Ishikawa (cell line): Measurements from ENCODE around the gene ACER2.

Experiments
- CEBPB ChIP-seq: IDR thresholded peaks from 2 replicates; pipeline ENCODE4 v1.6.1; 2012
- CREB1 ChIP-seq: IDR thresholded peaks from 2 replicates; pipeline ENCODE4 v1.6.1; 2012; ENCODE audit warnings: low read depth
- EGR1 ChIP-seq: IDR thresholded peaks from 2 replicates; pipeline ENCODE4 v1.6.1; 2012
- EP300 ChIP-seq: IDR thresholded peaks from 2 replicates; pipeline ENCODE4 v1.6.1; 2012; ENCODE audit warnings: borderline replicate concordance
- FOXM1 ChIP-seq: IDR thresholded peaks from 2 replicates; pipeline ENCODE4 v1.6.1; 2012; ENCODE audit warnings: low read depth, borderline replicate concordance
- MAX ChIP-seq: IDR thresholded peaks from 2 replicates; pipeline ENCODE4 v1.6.1; 2012
- NFIC ChIP-seq: IDR thresholded peaks from 2 replicates; pipeline ENCODE4 v1.6.1; 2012
- RAD21 ChIP-seq: IDR thresholded peaks from 2 replicates; pipeline ENCODE4 v1.6.1; 2012; ENCODE audit warnings: low read depth
- REST ChIP-seq: IDR thresholded peaks from 2 replicates; pipeline ENCODE4 v1.6.1; 2012; ENCODE audit warnings: low read depth, mild to moderate bottlenecking
- TAF1 ChIP-seq: IDR thresholded peaks from 2 replicates; pipeline ENCODE4 v1.6.1; 2012; ENCODE audit warnings: low read depth, mild to moderate bottlenecking
- TCF12 ChIP-seq: IDR thresholded peaks from 2 replicates; pipeline ENCODE4 v1.6.1; 2012; ENCODE audit warnings: low read depth
- TEAD4 ChIP-seq: IDR thresholded peaks from 2 replicates; pipeline ENCODE4 v1.6.1; 2012
- USF1 ChIP-seq: IDR thresholded peaks from 2 replicates; pipeline ENCODE4 v1.6.1; 2012
- YY1 ChIP-seq: IDR thresholded peaks from 2 replicates; pipeline ENCODE4 v1.6.1; 2012; ENCODE audit warnings: low read depth
- ZBTB7A ChIP-seq: IDR thresholded peaks from 2 replicates; pipeline ENCODE4 v1.6.1; 2012; ENCODE audit warnings: low read depth

Gene ACER2

GRCh38 chr9:19373527-19373926 is 35.3 kb upstream of the ACER2 start:
- TF ChIP-seq CREB1 (no peak), REST (no peak), FOXM1 (no peak), NFIC (no peak), TCF12 (no peak), EP300 (no peak), YY1 (no peak), TAF1 (no peak), MAX (no peak), EGR1 (no peak), RAD21 (no peak), ZBTB7A (no peak), TEAD4 (no peak)

GRCh38 chr9:19375538-19375937 is 33.3 kb upstream of the ACER2 start:
- no peak for TF ChIP-seq ZBTB7A
- no peak for TF ChIP-seq CREB1
- no peak for TF ChIP-seq MAX
- no peak for TF ChIP-seq TEAD4
- TF ChIP-seq EP300: no peak
- no peak for TF ChIP-seq YY1
- no peak for TF ChIP-seq EGR1
- TF ChIP-seq RAD21: no peak
- no peak for TF ChIP-seq TAF1
- no peak for TF ChIP-seq NFIC
- TF ChIP-seq CEBPB: no peak
- no peak for TF ChIP-seq USF1
- no peak for TF ChIP-seq REST
- TF ChIP-seq FOXM1: no peak
- no peak for TF ChIP-seq TCF12

GRCh38 chr9:19376931-19377330 is 31.9 kb upstream of the ACER2 start:
- TF ChIP-seq RAD21: no peak
- no peak for TF ChIP-seq EP300
- no peak for TF ChIP-seq YY1
- no peak for TF ChIP-seq ZBTB7A
- no peak for TF ChIP-seq TEAD4
- no peak for TF ChIP-seq MAX
- TF ChIP-seq TAF1: no peak
- TF ChIP-seq EGR1: no peak
- no peak for TF ChIP-seq NFIC
- TF ChIP-seq CREB1: no peak
- no peak for TF ChIP-seq FOXM1
- TF ChIP-seq REST: no peak
- no peak for TF ChIP-seq CEBPB
- TF ChIP-seq USF1: no peak
- no peak for TF ChIP-seq TCF12

- TF ChIP-seq REST: no peak
- no peak for TF ChIP-seq TAF1
- no peak for TF ChIP-seq TCF12
- TF ChIP-seq FOXM1: no peak
- no peak for TF ChIP-seq CREB1
- no peak for TF ChIP-seq NFIC
- no peak for TF ChIP-seq EGR1
- TF ChIP-seq YY1: no peak
- TF ChIP-seq TEAD4: no peak
- TF ChIP-seq RAD21: no peak
- TF ChIP-seq USF1: no peak
- TF ChIP-seq ZBTB7A: no peak
- no peak for TF ChIP-seq EP300
- TF ChIP-seq MAX: no peak
Measured at GRCh38 chr9:19378164-19378563, 30.6 kb upstream of the ACER2 start.
